H1 (cell line): ENCODE measurements around the gene CYB5R3. TPM values are rescaled to one million over a fixed set of nuclear protein-coding genes. Genes with fewer than 3 reads are reported as not detected.

Source experiments
- polyA plus RNA-seq, 7 experiments: library from polyadenylated mRNA; depleted of rRNA in 3 of 7; stranded (reverse) in 5 of 7; unstranded in 2 of 7; fragments of >200 nt in 5 of 7; fragments of 200-250 nt in 2 of 7; gene quantifications; 1 replicate in 5 of 7; 2 replicates in 1 of 7; 4 replicates in 1 of 7; pipeline versions ENCODE4 v1.2.1 to v1.2.3, GENCODE V29; 2011 to 2013; ENCODE audit warnings: missing spikeins in 2 of 7, mixed read lengths in 2 of 7
- small RNA-seq: library from polyadenylated mRNA; stranded (forward); fragments of <200 nt; extraction: miRNeasy Mini kit (QIAGEN cat#:217004); gene quantifications from one replicate; pipeline ENCODE3, GENCODE V24; 2013; ENCODE audit not compliant: insufficient read depth
- total RNA-seq: library from RNA; stranded (reverse); fragmentation: NEBNext Ultra II Directional; extraction: Animal tissue kit (Norgen Biotek cat#: 25700); gene quantifications from 2 replicates; pipeline ENCODE4 v1.2.1, GENCODE V29; 2021

CYB5R3 gene
- total and polyA plus RNA-seq, 2 of the 8 experiments (the other 6 are each of a cell fraction or from before 2014, with no cell fraction given) = 75.3 to 113 TPM

Small RNAs within 50 kb of the gene (small RNA-seq; reads per million reads assigned to genes)
- not detected for gene RNU6-513P

Other genes starting within 250 kb of the CYB5R3 start
- 0.61 and 0.73 TPM in 2 replicates for gene NFAM1, start 217.0 kb downstream of the CYB5R3 start, total RNA-seq
- 0.50 and 0.62 TPM in 2 replicates for gene NFAM1, start 217.0 kb downstream of the CYB5R3 start, polyA plus RNA-seq (2011; rRNA removed)
- 48.4 and 49.0 TPM in 2 replicates for gene RRP7A, start 129.6 kb downstream of the CYB5R3 start, total RNA-seq
- 18.4 and 26.7 TPM in 2 replicates for gene RRP7A, start 129.6 kb downstream of the CYB5R3 start, polyA plus RNA-seq (2011; rRNA removed)
- gene SERHL2, start 95.4 kb downstream of the CYB5R3 start, total RNA-seq = 2.1 TPM in 1 of 2 replicates, not detected in the other
- gene SERHL2, start 95.4 kb downstream of the CYB5R3 start, polyA plus RNA-seq (2011; rRNA removed) = 0.91 and 1.1 TPM in 2 replicates
- 77.3 and 84.6 TPM in 2 replicates for gene POLDIP3, start 34.5 kb downstream of the CYB5R3 start, total RNA-seq
- 43.5 and 44.7 TPM in 2 replicates for gene POLDIP3, start 34.5 kb downstream of the CYB5R3 start, polyA plus RNA-seq (2011; rRNA removed)
- gene ATP5MGL, start 8.8 kb downstream of the CYB5R3 start, total RNA-seq = 0.52 and 0.84 TPM in 2 replicates
- 0.12 TPM in 1 of 2 replicates, not detected in the other for gene ATP5MGL, start 8.8 kb downstream of the CYB5R3 start, polyA plus RNA-seq (2011; rRNA removed)
- 13.8 and 13.9 TPM in 2 replicates for gene A4GALT, start 71.5 kb upstream of the CYB5R3 start, total RNA-seq
- gene A4GALT, start 71.5 kb upstream of the CYB5R3 start, polyA plus RNA-seq (2011; rRNA removed) = 7.2 and 13.1 TPM in 2 replicates
- gene ARFGAP3, start 207.9 kb upstream of the CYB5R3 start, total RNA-seq = 15.8 and 16.0 TPM in 2 replicates
- gene ARFGAP3, start 207.9 kb upstream of the CYB5R3 start, polyA plus RNA-seq (2011; rRNA removed) = 7.5 and 9.7 TPM in 2 replicates